ENCODE results near the gene LGR5.

The LGR5 gene

DNA sequence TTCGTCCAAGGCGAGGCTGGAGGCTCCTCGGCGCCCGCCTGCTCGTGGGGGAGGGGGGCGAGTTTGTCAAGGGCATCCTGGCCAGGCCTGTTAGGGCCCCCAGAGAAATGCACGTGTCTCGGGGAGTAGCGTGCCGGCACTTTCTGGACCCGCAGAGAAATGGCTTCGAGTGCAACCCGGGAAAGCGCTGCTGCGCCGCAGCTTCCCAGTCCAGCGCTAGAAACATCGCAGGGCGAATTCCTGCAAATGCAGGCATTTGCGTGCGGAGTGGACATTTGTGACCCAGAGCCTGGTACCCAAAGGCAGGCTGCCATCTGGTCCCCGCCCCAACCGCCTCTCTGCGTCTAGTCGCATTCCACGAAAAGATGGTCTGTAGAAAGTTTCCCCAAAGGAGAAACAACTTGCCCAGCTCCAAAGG is 756 bp downstream of the LGR5 start:
- no peak for DNase-seq

DNA sequence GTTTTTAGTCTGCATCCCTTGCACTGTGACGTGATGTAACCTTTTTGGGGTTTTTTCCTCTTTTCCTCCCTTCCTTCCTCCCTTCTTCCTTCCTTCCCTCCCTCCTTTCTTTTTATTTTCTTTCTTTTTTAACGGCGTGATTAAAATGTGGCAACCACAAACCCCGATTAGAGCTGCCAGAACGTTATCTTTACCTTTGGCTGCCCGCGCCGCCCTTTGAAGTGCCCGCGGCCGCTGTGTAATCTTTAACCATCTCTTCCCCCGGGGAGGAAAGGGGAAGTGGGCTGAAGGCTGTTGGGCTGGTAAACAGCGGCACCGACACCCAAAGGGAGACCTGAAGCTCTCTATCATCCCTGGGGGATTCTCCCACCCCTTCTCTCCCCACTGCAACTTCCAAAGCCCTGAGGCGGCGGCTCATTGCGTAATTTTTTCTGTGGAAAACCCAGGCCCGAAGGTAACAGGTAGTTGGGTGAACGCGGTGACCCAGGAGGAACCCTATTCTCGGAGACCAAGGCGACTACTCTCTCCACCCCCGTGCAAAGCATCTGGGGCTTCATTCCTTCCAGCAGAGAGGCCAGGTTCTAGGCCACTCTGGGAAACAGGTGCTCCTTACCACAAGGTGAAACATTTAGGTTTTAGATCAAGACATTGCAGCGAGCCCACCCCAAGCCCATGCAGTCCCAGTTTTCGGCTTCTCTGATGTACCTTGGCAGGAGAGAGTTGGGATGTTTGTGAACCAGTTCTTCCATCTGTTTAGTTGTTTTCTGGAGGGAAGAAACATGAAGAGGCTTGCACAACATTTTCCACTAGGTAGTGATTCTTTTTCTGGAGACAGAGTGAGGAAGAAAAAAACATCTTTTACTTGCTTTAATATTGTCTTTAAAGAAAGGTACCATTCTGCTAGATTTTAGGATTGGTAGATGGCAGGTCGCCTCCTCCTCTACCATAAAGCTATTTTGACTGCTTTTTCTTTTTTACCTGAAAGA is 1.5 kb downstream of the LGR5 start:
- peak in 1 of 2 donors; percentile 3 for DNase-seq

DNA sequence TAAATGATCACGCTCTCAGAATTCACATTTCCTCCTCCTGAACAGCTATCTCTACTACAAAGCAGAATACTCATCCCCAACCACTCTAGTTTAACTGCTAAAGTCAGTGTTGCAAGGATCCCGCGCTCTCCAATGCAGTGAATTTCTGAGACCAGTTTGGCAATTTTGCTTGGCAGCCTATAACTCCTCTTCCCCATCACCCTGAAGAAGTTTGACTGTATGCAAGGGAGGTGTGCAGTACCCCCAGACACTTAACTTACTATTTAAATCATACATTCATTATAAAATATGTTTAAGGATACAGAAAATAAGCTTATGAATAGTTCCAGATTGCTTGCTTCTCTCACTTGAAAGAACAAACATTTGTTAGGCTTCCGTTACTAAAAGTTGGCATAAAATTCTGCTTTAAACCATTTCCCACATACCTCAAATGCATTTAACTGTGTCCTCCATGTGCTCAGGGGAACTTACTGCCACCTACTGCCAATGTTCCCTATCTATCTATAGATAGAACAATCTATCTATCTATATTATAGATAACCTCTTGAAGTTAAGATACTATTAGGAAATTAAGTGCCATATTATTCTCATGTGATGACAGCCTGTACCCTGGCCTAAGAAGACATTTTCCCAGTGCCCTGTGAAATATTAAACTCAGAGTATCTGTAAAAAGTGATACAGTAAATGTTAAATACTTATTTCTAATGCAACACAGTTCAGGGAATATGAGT is 2.4 kb downstream of the LGR5 start:
- no peak for DNase-seq

DNA sequence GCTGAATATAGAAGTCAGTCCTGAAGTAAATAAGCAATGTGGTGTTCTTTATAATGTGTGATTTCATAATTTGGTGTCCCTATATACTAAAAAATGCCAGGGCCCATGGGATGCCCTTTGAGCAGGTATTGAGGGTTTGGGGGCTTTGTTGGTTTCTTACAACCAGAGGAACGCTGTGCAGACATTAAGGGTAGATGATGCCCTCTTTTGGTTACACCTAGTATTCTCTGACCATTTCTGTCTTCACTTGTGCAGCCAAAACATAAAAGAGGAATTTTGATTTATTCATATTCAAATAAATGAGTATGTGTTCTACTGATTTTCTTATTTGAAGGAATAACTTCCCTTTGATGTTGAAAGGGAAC is 3.0 kb downstream of the LGR5 start:
- no peak for DNase-seq

DNA sequence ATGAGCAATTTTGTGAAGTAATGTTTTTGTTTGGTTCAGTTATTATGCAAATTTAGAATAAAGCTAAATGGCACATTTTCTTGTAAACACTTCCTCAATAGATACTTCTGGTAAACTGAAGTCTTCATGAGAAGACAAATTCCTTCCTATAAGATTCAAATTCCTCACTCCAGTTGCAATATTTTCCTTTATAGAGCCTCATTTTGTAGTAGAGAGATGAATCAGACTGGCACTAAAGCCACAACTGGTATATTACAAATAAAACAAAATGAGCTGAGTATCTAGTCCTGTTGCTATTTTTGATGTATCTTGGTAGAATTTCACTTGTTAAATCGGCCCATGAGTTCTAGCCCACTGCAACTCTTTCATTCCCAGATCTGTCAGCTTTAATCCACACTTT is 5.5 kb downstream of the LGR5 start:
- no peak for DNase-seq

DNA sequence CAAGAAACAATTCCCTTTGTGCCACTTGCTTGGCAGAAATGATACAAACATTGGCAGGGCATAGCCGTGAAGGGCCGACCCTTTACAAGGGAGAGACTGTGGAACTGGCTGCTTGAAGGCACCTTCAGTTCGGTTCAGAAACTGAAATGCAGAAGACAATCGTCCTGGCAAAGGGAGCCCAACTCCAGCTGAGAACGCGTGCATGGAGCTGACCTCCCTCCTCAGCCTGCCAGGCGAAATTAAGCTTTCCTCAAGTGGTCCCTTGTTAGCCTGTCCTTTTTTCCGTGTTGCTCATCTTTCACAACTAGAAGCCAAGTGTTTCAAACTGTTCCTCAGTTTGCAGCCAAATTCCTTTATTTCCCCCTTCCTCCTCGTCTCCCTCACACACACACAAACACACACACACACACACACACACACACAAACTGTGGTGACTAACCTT is 8.1 kb downstream of the LGR5 start:
- no peak for DNase-seq

DNA sequence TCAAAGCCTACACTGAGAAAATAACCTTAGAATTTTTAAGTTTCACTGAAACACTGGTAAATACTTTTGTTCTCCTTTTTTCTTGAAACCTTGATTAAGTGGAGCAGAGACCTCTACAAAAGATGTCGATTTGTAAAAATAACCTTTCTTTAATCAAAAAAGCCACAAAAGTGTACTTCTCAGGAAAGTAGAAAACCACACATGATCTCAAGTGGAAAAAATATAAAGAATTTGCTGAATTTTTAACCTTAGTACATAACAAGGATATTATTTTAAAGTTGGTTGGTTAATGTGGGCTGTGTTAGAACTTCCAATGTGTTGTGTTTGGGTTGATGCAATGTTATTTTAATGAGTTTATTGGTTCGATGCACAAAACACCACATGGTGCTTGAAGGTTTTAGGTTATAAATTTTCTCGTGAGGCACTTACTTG is 8.6 kb downstream of the LGR5 start:
- no peak for DNase-seq

DNA sequence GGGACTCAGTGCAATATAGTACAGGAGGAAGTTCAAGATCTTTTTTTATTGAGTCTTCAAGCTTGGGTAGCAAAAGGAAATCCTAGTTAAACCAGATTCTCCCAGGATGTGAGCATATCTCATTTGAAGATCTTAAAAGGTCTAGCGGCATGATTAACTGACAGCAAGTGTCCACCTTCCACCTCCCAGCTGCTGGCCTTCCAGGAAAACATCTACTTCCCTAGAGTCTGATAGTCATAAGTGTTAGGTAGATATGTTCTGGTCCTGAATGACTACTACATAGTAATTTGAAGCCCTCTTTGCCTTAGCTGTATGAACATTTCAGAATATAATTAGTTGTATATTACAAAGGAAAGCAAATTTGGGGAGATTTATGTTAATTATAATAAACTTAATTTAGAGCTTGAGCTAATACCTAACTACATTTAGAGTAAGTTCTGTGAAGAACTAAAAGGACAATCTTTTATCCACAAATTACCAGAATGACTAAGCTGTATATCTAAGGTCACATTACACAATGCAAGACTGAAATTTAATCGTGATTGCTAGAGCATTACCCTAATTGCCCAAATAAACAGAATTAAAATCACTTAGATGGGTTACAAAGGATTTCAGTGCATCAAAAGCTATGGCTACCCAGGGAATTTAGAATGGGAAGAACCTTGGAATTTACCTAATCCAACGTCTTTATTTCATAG is 9.9 kb downstream of the LGR5 start:
- DNase-seq = no peak

DNA sequence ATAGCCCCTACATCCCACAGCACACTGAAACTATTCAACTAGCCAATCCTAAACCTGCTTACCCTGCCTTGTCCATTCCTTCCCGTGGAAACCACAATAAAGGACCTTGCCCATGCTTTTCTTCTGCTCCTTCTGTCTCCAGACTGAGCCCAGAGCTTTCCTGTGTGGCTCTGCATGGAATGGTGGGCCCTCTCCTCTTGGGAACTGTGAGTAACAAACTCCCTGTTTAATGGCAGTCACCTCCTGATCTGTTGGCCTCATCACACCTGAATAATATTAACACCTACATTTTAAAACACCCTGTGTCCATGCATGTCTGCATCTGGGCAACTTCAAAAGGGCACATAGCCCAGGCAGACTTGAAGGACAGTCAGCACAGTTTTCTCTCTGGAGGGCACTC is 12.4 kb downstream of the LGR5 start:
- DNase-seq = no peak

DNA sequence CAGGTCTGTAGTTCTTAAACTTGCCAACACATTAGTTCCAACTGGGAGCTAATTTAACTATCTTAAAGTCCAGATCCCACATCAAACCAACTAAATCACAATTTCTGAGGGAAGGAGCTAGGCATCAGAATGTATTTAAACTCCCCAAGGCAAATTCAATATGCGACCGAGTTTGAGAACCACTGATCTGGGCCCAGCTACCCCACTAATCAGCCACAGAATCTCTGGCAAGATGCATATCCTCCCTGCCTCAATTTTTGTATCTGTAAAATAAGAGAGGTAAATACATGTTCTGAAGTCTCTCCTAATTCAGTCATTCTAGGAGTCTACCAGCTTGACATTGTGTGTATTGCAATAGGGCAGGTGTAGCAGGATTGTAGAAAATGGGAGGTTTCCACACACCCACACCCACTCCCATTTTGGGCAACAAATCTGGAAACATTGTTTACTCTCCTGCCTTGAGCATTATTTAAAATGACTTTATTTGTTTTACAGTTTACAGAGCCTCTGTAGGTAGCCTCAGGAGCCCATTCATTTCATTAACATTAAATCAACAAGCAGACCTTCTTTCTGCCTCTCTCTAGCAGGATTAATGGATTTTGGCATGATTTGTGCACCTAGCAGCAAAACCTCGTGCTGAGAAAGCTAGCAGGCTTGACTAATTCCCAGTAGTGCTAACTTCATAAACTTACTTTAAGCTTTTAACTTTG is 15.6 kb downstream of the LGR5 start:
- no peak for DNase-seq

DNA sequence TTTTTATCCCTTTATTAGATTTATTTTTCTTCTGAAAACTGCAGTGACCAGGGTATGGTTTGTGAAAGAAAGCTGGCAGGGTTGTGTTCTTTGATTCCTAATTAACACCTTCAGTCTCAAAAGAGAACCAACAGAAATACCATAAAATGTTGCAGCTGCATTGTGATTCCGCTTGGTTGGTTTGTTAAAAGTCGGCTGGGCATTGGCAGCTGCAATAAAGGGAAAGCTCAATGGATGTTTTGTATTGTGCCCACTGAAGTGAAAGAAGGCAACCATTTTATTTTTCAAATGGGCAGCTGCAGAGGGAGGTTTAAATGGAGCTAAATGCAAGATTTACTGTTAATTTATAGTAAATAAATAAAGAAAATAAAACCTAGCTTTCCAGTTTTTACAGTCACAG is 16.7 kb downstream of the LGR5 start:
- DNase-seq = no peak

DNA sequence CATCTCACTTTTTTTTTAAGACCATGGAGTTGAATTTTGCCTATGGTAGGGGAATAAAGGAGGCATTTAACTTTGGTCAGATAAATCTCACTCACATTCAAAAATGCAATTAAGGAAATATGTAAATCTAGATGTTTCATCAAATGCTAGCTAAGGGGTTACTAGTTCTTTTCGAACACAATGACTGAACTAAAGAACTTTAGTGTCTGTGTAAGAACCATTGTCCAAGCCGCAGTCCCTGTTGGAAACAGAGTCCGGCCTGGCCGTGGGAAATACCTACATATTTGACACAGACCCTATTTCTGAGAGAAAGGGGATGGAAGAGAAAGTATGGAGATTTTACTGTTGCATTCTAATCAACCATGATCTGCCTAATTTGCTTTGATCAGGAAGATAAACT is 17.4 kb downstream of the LGR5 start:
- no peak for DNase-seq

DNA sequence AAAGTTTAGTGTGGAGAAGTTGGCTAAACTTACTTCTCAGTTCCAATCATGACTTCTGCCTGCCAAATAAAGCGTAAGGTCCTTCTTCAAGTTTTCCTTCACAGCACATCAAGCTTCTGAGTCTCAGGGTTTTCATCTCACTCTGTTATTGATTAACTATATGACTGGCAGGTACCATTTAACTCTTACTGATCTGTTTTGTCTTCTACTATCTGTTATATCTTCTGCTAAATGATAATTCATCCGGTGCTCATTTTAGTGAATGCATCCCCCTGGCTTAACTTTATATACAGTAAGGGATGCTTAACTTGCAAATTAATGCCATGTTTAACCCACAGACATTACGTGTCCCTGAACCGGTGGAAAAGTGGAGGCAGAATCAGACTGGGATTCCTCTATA is 20.7 kb downstream of the LGR5 start:
- no peak for DNase-seq

DNA sequence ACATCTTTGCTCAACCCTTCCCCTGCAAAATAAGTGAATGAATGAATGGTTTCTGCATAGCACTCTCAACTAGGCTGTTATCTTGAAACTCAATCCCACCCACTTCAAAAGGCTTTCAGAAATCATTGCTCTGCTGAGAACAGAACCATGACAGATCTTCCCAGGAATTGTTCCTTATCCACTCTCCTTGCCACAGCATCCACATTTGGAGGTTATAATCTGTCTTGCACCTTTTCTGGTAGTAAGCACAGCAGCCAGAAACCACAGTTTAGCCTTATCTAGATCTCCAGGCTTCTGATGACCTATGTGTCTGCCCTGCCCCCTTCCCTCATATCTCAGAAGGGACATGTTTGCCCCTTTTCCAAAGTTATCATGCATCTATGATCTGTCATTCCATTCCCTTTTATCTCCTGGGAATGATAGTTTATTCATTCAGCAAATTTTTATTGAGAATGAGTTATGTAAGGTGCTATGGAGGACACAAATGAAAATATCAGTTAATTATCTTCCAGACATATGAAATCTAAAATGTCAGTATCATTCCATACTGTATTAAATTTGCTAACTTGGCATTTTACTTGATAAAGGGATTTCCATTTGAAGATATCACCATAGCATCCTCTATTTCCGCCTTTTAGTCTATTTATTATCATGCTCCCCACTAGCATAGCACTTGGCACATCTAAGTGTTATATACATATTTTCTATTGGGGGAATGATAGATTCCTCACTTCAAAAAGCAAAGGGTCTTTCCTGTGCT is 21.4 kb downstream of the LGR5 start:
- no peak for DNase-seq

DNA sequence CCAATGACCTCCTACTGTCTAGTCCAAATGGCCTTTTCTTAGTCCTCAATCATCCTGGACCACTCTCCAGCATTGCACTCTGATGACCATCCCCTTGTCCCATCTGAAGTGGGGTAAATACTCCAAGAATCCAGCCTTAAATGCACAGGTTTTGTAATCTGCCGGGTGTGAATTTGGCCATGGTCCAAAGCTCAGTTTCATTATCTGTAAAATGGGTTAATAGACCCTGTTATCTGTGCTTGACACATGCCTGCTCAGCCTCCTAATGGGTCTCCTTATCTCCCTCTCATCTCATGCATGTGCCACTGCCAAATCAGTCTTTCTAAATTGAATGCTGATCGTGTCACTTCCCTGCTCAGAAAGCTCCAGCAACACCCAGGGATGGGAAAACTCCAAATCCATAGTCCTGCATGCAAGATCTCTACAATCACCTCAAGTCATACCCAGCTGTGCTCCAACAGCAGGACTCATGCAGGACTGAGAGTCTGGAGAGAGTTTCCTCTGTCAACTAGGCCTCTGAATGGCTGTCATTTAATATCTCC is 22.3 kb downstream of the LGR5 start:
- DNase-seq = no peak

DNA sequence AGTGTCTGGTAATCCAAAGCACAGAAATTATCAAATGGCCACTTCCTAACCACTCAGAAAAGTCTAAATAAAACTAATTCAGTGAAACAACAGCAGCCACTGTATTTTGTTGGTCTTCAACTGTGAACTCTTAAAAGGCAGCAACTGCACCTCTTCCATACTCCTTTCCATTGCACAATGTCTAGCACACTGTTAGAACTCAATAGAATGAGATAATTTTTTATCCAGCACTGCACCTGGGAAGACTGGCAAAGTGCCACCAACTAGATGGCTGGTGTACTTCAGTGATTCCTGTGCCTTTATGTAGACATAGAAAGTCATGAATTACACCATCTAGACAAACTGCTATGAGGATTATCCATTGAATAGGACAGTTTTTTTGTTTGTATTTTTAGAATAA is 26.2 kb downstream of the LGR5 start:
- DNase-seq = no peak

DNA sequence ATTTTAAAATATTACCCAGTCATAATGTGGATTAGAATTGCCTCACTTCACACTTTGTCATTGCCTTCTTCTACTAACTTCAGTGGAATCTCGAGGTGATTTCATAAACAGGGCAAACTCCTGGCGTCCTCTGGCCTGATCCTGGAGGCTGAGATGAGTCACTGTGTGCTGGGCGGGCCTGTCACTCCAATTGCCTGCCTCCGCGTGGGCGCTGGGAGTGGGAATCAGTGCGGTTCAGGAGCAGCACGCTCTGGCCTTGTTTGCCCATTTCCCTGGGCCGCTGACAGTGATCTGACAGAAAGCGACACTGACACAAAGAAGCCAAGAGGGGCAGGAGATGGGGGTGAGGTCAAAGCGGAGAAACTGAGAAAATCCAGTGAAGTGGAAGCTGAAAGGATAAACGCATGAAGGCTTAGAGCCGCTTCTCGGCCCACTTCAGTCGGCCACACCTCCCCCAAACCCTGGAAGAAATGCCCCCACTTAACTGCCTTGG is 29.7 kb downstream of the LGR5 start:
- no peak for DNase-seq

DNA sequence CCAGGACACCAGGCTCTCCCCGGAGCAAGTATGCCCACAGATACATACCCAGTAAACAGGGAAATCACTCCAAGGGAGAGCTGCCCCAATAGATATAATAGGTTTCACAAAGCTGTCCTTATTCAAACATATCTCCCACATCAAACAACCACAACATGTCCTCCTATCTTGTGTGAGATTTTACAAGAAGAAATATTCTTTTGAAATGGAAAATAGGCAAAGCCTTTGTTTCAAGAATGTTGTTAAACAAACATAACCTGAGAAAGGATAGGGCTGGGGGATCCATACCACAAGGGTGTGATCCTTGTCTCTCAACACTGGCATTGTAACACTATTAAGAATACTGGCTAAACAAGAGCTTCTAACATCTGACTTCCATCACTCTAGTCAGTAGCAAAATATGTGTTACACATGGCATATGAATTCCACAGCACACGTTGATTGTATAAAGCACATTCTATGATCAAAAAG is 32.9 kb downstream of the LGR5 start:
- no peak for DNase-seq

DNA sequence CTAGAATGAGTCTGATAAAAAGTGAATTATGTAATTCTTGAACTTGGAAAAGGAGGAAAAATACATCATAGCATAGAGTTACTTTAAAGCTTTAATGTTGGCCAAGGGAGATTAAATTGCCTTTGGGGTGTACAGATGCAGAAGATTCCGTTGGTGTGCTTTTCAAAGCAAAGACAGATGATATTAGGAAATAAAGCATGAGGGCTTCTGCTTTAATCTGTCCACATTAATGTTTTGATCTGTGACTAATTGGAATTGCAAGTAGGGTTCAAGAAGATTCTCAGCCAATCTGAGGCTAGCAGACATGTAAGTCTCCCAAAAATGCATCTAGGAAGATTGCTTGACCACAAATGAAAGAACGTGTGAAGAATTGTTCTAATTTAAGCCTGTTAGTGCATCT is 35.2 kb downstream of the LGR5 start:
- no peak for DNase-seq

DNA sequence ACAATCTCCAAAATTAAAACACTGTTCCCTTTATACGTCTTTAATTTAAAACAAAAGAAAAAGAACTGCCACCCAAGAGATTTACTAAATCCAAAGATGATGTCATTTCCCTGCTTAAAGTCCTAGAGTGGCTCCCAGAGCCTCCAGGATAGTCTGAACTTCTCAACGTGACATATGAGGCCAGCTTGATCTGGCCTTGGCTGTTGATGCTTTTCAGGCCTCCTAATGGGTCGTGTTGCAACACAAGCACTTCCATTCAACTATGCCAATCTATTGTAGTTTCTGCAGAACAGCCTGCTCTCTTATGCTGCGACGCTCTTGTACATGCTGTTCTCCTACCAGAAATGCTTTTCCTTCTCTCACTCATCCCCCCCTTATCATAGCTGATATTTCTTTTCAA is 35.7 kb downstream of the LGR5 start:
- DNase-seq = no peak

DNA sequence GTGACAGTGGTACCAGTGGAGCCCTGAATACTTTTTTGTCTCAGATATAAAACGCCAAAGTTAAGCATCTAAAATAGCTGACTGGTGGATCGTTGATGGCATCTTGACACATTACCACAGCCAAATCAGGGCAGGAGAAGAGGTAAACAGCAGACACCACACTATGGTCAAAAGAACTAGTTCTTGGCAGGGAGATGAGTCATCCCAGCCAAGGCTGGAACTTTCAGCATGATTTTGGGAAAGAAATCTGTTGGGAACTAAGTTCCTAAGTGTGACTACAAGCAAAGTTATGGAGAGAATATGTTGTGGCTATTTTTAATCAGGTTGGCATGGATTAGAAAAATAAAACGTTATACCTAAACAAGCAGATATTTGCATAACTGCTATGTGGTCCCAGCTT is 36.9 kb downstream of the LGR5 start:
- DNase-seq = no peak

Measured in CD4-positive, alpha-beta T cell treated with Interleukin-1 beta for 1 hour (primary cell).